HCT116 (cell line): Measurements from ENCODE around the gene DMD. TPM values are rescaled to one million over a fixed set of nuclear protein-coding genes. Genes with fewer than 3 reads are reported as not detected.

ENCODE experiments used
- ATAC-seq: fragments of 200-7000 bp; cut with Tn5 transposase; 2 replicates; pipeline ENCODE4 v1.9.1; 2020; ENCODE audit warnings: mild to moderate bottlenecking, moderate library complexity
- BruUV-seq: library from RNA; stranded (reverse); fragments of 400-500 nt; replicated peaks from 2 replicates; lab custom pipeline; 2021; lab: Mats Ljungman, UMichigan
- CTCF ChIA-PET: fragments of 300-600 bp; sonication (Branson Sonifier 250); formaldehyde crosslinking; loops from one replicate; lab custom pipeline; 2021; ENCODE audit warnings: antibody characterized with exemption; lab: Charles Lee
- POLR2A ChIA-PET: fragments of 300-600, 350-600 bp; sonication (Branson Sonifier 250); formaldehyde crosslinking; loops from one replicate; lab custom pipeline; 2021; ENCODE audit warnings: antibody characterized with exemption; lab: Charles Lee
- RAD21 ChIA-PET, 2 experiments: fragments of 300-600 bp; sonication (Branson Sonifier 250); formaldehyde crosslinking; loops; one replicate each; lab custom pipeline; 2023; ENCODE audit warnings: low total read pairs in 2 of 2; ENCODE audit not compliant: uncharacterized antibody in 2 of 2, unreplicated experiment in 2 of 2, low non-redundant PET in 1 of 2; lab: Charles Lee
- DNase-seq: peaks from one replicate; pipeline ENCODE4 v3.0.0-alpha.2; 2010; ENCODE audit warnings: low read depth, low spot score
- H2AFZ ChIP-seq: fragments of 200-600 bp; shearing (Covaris generic), sonication (generic); 2 replicates; pipeline ENCODE4 v1.6.1; 2017; ENCODE audit warnings: low read depth, mixed run types, mixed read lengths, antibody characterized with exemption, low read length; ENCODE audit not compliant: poor library complexity, severe bottlenecking
- H3K27ac ChIP-seq: 2 replicates; pipeline ENCODE4 v1.5.1; 2012; ENCODE audit warnings: low read depth, low read length
- H3K27me3 ChIP-seq: fragments of 200-600 bp; sonication (generic); 2 replicates; pipeline ENCODE4 v1.6.1; 2016; ENCODE audit warnings: mixed run types, low read length, mixed read lengths; ENCODE audit not compliant: insufficient read depth
- H3K36me3 ChIP-seq, 2 experiments: fragments of 200-500 bp in 1 of 2; fragments of 200-600 bp in 1 of 2; sonication (Bioruptor generic) in 1 of 2; sonication (generic) in 1 of 2; 2 replicates each; pipeline versions ENCODE4 v1.5.1 to v1.6.1; 2014 to 2016; ENCODE audit warnings: low read length in 2 of 2, inconsistent platforms in 1 of 2, mixed read lengths in 1 of 2, mixed run types in 1 of 2; ENCODE audit not compliant: insufficient read depth in 2 of 2, control insufficient read depth in 1 of 2
- H3K4me1 ChIP-seq, 2 experiments: fragments of 200-600 bp in 1 of 2; sonication (generic) in 1 of 2; 2 replicates each; pipeline versions ENCODE4 v1.5.1 to v1.6.1; 2012 to 2017; ENCODE audit warnings: low read length in 2 of 2, inconsistent platforms in 1 of 2, mild to moderate bottlenecking in 1 of 2, mixed read lengths in 1 of 2, mixed run types in 1 of 2, moderate library complexity in 1 of 2; ENCODE audit not compliant: insufficient read depth in 2 of 2, control insufficient read depth in 1 of 2
- H3K4me2 ChIP-seq: fragments of 200-600 bp; sonication (generic); 2 replicates; pipeline ENCODE4 v1.6.1; 2017; ENCODE audit warnings: mixed run types, low read length, mixed read lengths
- H3K4me3 ChIP-seq, 2 experiments: fragments of 200-600 bp in 1 of 2; sonication (generic) in 1 of 2; replicated peaks in 1 of 2; 2 replicates each; pipeline ENCODE4 v1.5.1; 2011 to 2016; ENCODE audit warnings: low read length in 2 of 2, control low read depth in 1 of 2, low read depth in 1 of 2, mild to moderate bottlenecking in 1 of 2, mixed read lengths in 1 of 2, mixed run types in 1 of 2
- H3K79me2 ChIP-seq: fragments of 200-600 bp; sonication (generic); 2 replicates; pipeline ENCODE4 v1.6.1; 2017; ENCODE audit warnings: mild to moderate bottlenecking, mixed run types, low read length, moderate library complexity, mixed read lengths; ENCODE audit not compliant: insufficient read depth
- H3K9ac ChIP-seq: fragments of 200-600 bp; sonication (generic); 2 replicates; pipeline ENCODE4 v1.6.1; 2016; ENCODE audit warnings: low read length, mixed read lengths
- H3K9me2 ChIP-seq: fragments of 200-600 bp; sonication (generic), shearing (Covaris generic); 2 replicates; pipeline ENCODE4 v1.6.1; 2017; ENCODE audit warnings: mixed run types, mild to moderate bottlenecking, moderate library complexity; ENCODE audit not compliant: insufficient read depth
- H3K9me3 ChIP-seq, 2 experiments: fragments of 200-500 bp in 1 of 2; fragments of 200-600 bp in 1 of 2; sonication (Bioruptor generic) in 1 of 2; sonication (generic) in 1 of 2; 2 replicates each; pipeline ENCODE4 v1.6.1; 2014 to 2017; ENCODE audit warnings: low read length in 2 of 2, mixed read lengths in 2 of 2, inconsistent platforms in 1 of 2, low read depth in 1 of 2, mild to moderate bottlenecking in 1 of 2, mixed run types in 1 of 2, moderate library complexity in 1 of 2; ENCODE audit not compliant: control insufficient read depth in 1 of 2, insufficient read depth in 1 of 2
- H4K20me1 ChIP-seq: fragments of 200-600 bp; sonication (generic), shearing (Covaris generic); 2 replicates; pipeline ENCODE4 v1.6.1; 2017; ENCODE audit warnings: mixed run types, mild to moderate bottlenecking, moderate library complexity; ENCODE audit not compliant: insufficient read depth
- EGR1 ChIP-seq: IDR thresholded peaks from 2 replicates; pipeline ENCODE4 v1.6.1; 2012; ENCODE audit warnings: low read depth
- ELF1 ChIP-seq: IDR thresholded peaks from 2 replicates; pipeline ENCODE4 v1.6.1; 2012; ENCODE audit warnings: low read depth, borderline replicate concordance
- EZH2 ChIP-seq: fragments of 200-600 bp; sonication (generic); IDR thresholded peaks from 2 replicates; pipeline ENCODE4 v1.6.1; 2017; ENCODE audit warnings: antibody characterized with exemption, mixed run types
- TCF7L2 ChIP-seq: IDR thresholded peaks from 2 replicates; pipeline ENCODE4 v1.7.0; 2011; ENCODE audit warnings: borderline replicate concordance, inconsistent platforms; ENCODE audit not compliant: insufficient read depth, insufficient read length; ENCODE audit errors: extremely low read depth
- ZFX ChIP-seq: fragments of 450-650 bp; IDR thresholded peaks from 2 replicates; pipeline ENCODE4 v1.6.1; 2017
- intact Hi-C: fragments of 100-400 bp; cut with micrococcal nuclease; formaldehyde crosslinking; loops from 2 replicates; pipeline ENCODE4 v1.10.0; 2022
- total RNA-seq: library from RNA; stranded (reverse); gene quantifications from one replicate; pipeline ENCODE4 v1.2.1, GENCODE V29; 2021; ENCODE audit not compliant: unreplicated experiment

The DMD gene
- total RNA-seq, 1 experiment from 2014 or later: 0.05 TPM

- H3K4me2 ChIP-seq: no peak overlapping the region
- no peaks in the 10 kb centered on the region for H3K27me3 ChIP-seq
- ChIA-PET POLR2A (no interaction called here), CTCF (no interaction called here), RAD21 (no interaction called here)
- ATAC-seq (no peak), DNase-seq (no peak)
- BruUV-seq: no TSS peak
- H3K36me3 ChIP-seq: no peaks in the 10 kb centered on the region
- no peaks in the 10 kb centered on the region for H4K20me1 ChIP-seq
- H3K27ac ChIP-seq: no peak overlapping the region
- H3K4me1 ChIP-seq: no peaks in the 10 kb centered on the region
- H3K79me2 ChIP-seq: no peaks in the 10 kb centered on the region
- intact Hi-C loops: no loop called here
- no peaks in the 10 kb centered on the region for H3K9me2 ChIP-seq
- no peak overlapping the region for H3K4me3 ChIP-seq
- TF ChIP-seq EZH2 (no peak), TCF7L2 (no peak)
- H2AFZ ChIP-seq: no peak overlapping the region
- no peaks in the 10 kb centered on the region for H3K9me3 ChIP-seq
- no peak overlapping the region for H3K9ac ChIP-seq
Measured at GRCh38 chrX:31440546-31440945, 1770.8 kb downstream of the DMD start.

DNA sequence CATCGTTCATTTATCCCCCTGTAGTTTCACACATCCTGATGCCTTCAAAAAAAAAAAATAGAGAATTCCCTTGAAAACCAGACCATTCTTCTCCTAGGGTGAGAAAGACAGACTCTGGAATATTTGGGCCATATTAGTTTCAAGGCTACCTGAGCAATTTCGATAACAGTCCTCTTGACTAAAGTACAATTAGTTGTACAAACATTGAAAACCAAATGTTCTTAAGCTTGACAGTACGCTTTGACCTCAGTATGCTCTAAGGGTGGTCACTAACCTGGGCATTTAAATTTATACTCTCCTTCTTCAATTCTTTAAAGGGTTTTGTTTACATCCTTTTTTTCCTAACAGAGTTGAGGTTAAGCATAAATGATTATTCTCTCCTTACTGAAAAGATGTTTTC, 1774.9 kb downstream of the DMD start:
- ATAC-seq: no peak
- TF ChIP-seq ZFX: no peak
- ChIA-PET POLR2A (no interaction called here), RAD21 (no interaction called here), CTCF (no interaction called here)
- Histone ChIP-seq H3K9ac (no peak overlapping the region), H3K27ac (no peak overlapping the region), H4K20me1 (no peaks in the 10 kb centered on the region), H3K9me3 (no peaks in the 10 kb centered on the region), H3K4me2 (no peak overlapping the region), H3K79me2 (no peaks in the 10 kb centered on the region), H2AFZ (no peak overlapping the region), H3K4me3 (no peak overlapping the region), H3K9me2 (no peaks in the 10 kb centered on the region), H3K27me3 (no peaks in the 10 kb centered on the region), H3K4me1 (no peaks in the 10 kb centered on the region), H3K36me3 (no peaks in the 10 kb centered on the region)
- no TSS peak for BruUV-seq
- no peak for DNase-seq
- intact Hi-C loops: no loop called here

GRCh38 chrX:31435592-31435991, 1775.8 kb downstream of the DMD start:
- Histone ChIP-seq H4K20me1 (no peaks in the 10 kb centered on the region), H3K4me1 (no peaks in the 10 kb centered on the region), H3K9me3 (no peaks in the 10 kb centered on the region), H3K27ac (no peak overlapping the region), H3K4me3 (no peak overlapping the region), H2AFZ (no peak overlapping the region), H3K9ac (no peak overlapping the region), H3K4me2 (no peak overlapping the region), H3K27me3 (no peaks in the 10 kb centered on the region), H3K79me2 (no peaks in the 10 kb centered on the region), H3K36me3 (no peaks in the 10 kb centered on the region), H3K9me2 (no peaks in the 10 kb centered on the region)
- CTCF ChIA-PET: no interaction called here
- DNase-seq: no peak
- RAD21 ChIA-PET: no interaction called here
- no peak for TF ChIP-seq ELF1
- TF ChIP-seq EGR1: no peak
- intact Hi-C loops: no loop called here
- ATAC-seq: no peak
- BruUV-seq: no TSS peak
- POLR2A ChIA-PET: no interaction called here
